AG10803 (cell line): ENCODE measurements around the gene SETBP1.

Source experiments
- DNase-seq: peaks from one replicate; pipeline ENCODE4 v3.0.0; 2010; ENCODE audit warnings: low read depth
- H3K4me3 ChIP-seq: 2 replicates; pipeline ENCODE4 v1.5.1; 2011; ENCODE audit warnings: mild to moderate bottlenecking, low read length, control low read depth
- TF ChIP-seq, protein P1 (sequence below): conservative IDR thresholded peaks from 2 replicates; pipeline ENCODE4 v1.5.1; 2011; ENCODE audit warnings: mild to moderate bottlenecking, low read length, control low read depth, inconsistent platforms

The SETBP1 gene

GRCh38 chr18:45015788-45016128 lies 335.1 kb downstream of the SETBP1 start:
- peak overlapping the region; percentile 42; the same call in 1 of the 2 replicates for H3K4me3 ChIP-seq
- DNase-seq = peak; percentile 11
- TF ChIP-seq, protein P1, sequence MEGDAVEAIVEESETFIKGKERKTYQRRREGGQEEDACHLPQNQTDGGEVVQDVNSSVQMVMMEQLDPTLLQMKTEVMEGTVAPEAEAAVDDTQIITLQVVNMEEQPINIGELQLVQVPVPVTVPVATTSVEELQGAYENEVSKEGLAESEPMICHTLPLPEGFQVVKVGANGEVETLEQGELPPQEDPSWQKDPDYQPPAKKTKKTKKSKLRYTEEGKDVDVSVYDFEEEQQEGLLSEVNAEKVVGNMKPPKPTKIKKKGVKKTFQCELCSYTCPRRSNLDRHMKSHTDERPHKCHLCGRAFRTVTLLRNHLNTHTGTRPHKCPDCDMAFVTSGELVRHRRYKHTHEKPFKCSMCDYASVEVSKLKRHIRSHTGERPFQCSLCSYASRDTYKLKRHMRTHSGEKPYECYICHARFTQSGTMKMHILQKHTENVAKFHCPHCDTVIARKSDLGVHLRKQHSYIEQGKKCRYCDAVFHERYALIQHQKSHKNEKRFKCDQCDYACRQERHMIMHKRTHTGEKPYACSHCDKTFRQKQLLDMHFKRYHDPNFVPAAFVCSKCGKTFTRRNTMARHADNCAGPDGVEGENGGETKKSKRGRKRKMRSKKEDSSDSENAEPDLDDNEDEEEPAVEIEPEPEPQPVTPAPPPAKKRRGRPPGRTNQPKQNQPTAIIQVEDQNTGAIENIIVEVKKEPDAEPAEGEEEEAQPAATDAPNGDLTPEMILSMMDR = no peak

DNA sequence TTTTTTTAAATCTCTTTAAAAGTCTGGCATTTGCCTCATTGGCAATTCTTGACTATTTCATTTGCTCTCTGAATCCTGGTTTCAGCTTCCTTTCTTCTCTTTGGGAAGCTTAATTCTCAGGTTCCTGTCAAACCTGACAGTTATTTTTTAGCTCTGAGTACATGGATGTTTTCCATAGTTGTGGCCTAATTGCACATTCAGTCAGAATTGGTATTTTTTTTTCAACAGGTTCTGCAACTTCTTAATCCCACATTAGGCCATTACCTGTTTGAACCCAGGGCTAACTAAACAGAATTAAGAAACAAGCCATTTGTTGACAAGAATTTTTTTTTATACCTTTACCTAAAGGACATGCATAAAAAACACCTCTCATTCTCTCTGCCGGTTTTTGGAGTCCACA lies 338.8 kb downstream of the SETBP1 start:
- H3K4me3 ChIP-seq = no peak overlapping the region
- TF ChIP-seq, protein P1 = no peak
- DNase-seq = peak; percentile 12

DNA sequence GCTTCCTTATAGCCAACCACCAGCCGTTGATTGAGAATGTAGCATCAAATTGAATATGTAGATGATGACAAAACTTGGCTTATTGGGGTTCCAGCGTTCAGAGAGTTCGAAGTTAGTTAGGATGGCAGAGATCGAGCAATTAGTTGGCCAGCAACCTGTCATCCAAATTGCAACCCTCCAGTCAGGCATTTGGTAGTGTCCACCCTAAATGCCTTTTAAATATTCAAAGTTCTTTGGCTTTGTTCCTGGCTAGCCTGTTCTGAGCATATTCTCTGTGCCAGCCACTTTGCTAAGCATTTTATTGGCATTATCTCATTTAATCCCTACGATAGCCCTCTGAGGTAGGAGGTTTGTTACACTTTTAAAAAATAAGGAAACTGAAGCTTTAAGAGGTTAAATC lies 342.8 kb downstream of the SETBP1 start:
- TF ChIP-seq, protein P1 = no peak
- DNase-seq = peak; percentile 24
- H3K4me3 ChIP-seq = no peak overlapping the region

DNA sequence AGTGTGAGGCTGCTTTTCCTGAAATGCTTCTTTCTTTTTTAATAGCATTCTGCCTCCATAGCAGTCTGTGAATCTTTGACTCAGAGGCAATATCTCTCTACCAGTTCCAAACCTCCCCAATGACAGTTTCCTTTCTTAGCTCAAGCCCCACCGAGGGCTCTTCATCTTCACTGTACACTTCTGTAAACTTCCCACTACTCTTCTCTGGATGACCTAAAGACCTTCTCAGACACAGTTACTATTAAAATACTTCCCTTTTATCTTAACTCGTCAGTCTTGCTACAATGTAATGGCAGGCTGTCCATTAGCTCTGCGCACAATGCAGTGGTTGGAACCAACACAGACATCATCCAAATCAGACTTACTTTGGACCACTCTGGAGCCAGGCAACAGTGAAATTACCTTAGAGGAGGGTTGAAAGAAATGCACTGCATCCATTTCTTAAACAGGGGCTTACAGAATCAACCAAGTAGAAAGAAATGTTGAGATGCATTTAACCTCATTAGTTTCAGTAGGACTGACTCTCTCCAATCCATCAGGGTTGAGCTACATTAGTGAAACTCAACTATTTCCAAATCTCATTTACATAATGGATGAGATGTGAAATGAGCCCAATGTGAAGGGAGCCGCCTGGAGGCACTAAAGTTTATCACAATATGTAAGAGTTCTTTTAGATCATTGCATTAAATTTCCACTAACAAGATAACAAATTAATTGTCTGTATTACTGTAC lies 343.8 kb downstream of the SETBP1 start:
- no peak overlapping the region for H3K4me3 ChIP-seq
- TF ChIP-seq, protein P1 = no peak
- DNase-seq = no peak

GRCh38 chr18:45025089-45025450 lies 344.4 kb downstream of the SETBP1 start:
- H3K4me3 ChIP-seq = no peak overlapping the region
- TF ChIP-seq, protein P1 = no peak
- no peak for DNase-seq

- DNase-seq = no peak
- TF ChIP-seq, protein P1 = no peak
- no peak overlapping the region for H3K4me3 ChIP-seq
These were observed 345.5 kb downstream of the SETBP1 start for GRCh38 chr18:45026162-45026561.

GRCh38 chr18:45034179-45034578 lies 353.5 kb downstream of the SETBP1 start:
- H3K4me3 ChIP-seq = no peak overlapping the region
- TF ChIP-seq, protein P1 = no peak
- no peak for DNase-seq
